Stomach (tissue), 9 donors: ENCODE data around the gene KCTD10. TPM values are rescaled to one million over a fixed set of nuclear protein-coding genes. Genes with fewer than 3 reads are reported as not detected.

Experiments
- DNase-seq, 2 donors: peaks; one replicate each; pipeline versions ENCODE4 v3.0.0 to v3.0.0-alpha.2; 2013 to 2019
- H3K27ac ChIP-seq, 5 donors: fragments of 200-600 bp in 4 of 5; sonication (generic) in 4 of 5; one replicate each; pipeline ENCODE4 v1.5.1; 2013 to 2019; ENCODE audit warnings: mild to moderate bottlenecking in 1 of 5, moderate library complexity in 1 of 5
- H3K27me3 ChIP-seq, 3 donors: fragments of 200-600 bp; sonication (generic); one replicate each; pipeline ENCODE4 v1.5.1; 2017 to 2019; ENCODE audit warnings: mixed run types in 1 of 3
- H3K36me3 ChIP-seq, 4 donors: fragments of 200-600 bp; sonication (generic); 1 replicate in 3 of 4; 2 replicates in 1 of 4; pipeline ENCODE4 v1.5.1; 2016 to 2019
- H3K4me1 ChIP-seq, 4 donors: fragments of 200-600 bp; sonication (generic); one replicate each; pipeline ENCODE4 v1.5.1; 2016 to 2019
- H3K4me3 ChIP-seq, 4 donors: fragments of 200-600 bp; sonication (generic) in 3 of 4; one replicate each; pipeline ENCODE4 v1.5.1; 2016 to 2019; ENCODE audit warnings: mild to moderate bottlenecking in 1 of 4
- H3K9me3 ChIP-seq, 4 donors: fragments of 200-600 bp; sonication (generic); one replicate each; pipeline ENCODE4 v1.5.1; 2016 to 2019
- CTCF ChIP-seq, 7 experiments: fragments of 450-650 bp in 4 of 7; fragments of 200-600 bp in 3 of 7; sonication (generic) in 3 of 7; IDR thresholded peaks; one replicate each; pipeline ENCODE4 v1.5.1; 2016 to 2019; ENCODE audit warnings: antibody characterized with exemption in 7 of 7, control low read depth in 2 of 7, mild to moderate bottlenecking in 1 of 7
- EP300 ChIP-seq: sonication (generic); formaldehyde crosslinking; IDR thresholded peaks from one replicate; pipeline ENCODE4 v1.6.1; 2017; ENCODE audit warnings: antibody characterized with exemption
- POLR2A ChIP-seq, 4 donors: fragments of 450-650 bp; IDR thresholded peaks; one replicate each; pipeline ENCODE4 v1.6.1; 2016; ENCODE audit warnings: antibody characterized with exemption in 4 of 4, control low read depth in 2 of 4, mild to moderate bottlenecking in 1 of 4, moderate library complexity in 1 of 4
- POLR2AphosphoS5 ChIP-seq, 3 donors: sonication (generic); formaldehyde crosslinking; IDR thresholded peaks; one replicate each; pipeline ENCODE4 v1.6.1; 2016; ENCODE audit warnings: antibody characterized with exemption in 3 of 3
- WGBS, 5 donors: extraction: QIAGEN DNeasy Blood & Tissue Kit in 3 of 5; methylation state at CpG; one replicate each; pipeline versions ENCODE4 v1.1.5 to v1.1.7; 2013 to 2018; 5-methylcytosine and 5-hydroxymethylcytosine counted together
- intact Hi-C: fragments of 100-400 bp; cut with DNase I; formaldehyde crosslinking; loops from one replicate; pipeline ENCODE4 v1.15.1; 2023; ENCODE audit warnings: low total_unique reads
- polyA plus RNA-seq, 3 donors: library from polyadenylated mRNA; stranded (reverse); fragments of 200-250 nt; gene quantifications; one replicate each; pipeline ENCODE4 v1.2.3, GENCODE V29; 2013
- total RNA-seq, 5 donors: library from RNA; depleted of rRNA; stranded (reverse); fragments of >200 nt; gene quantifications; one replicate each; pipeline versions ENCODE4 v1.1.0 to v1.2.3, GENCODE V29; 2014 to 2016
- donor health status: healthy with polysubstance abuse.
- donor health status: Bipolar disorder and iron deficiency.
- donor health status: healthy.

Gene KCTD10
- total and polyA plus RNA-seq, 8 donors: 12.1 to 156 (median 35.1) TPM

GRCh38 chr12:109449845-109450532 lies 27.1 kb downstream of the KCTD10 start:
- 76 to 87% (median 85%) methylated on average over 16 of the region's 16 CpGs for WGBS, 5 donors
- DNase-seq: no peak

GRCh38 chr12:109448707-109449390 lies 28.3 kb downstream of the KCTD10 start:
- TF ChIP-seq POLR2A (IDR thresholded peaks at IDR 0.05): no peak
- Histone ChIP-seq H3K9me3 (no peaks in the 10 kb centered on the region), H3K27ac (peak overlapping the region in 1 of 5 donors; percentile 1), H3K27me3 (no peaks in the 10 kb centered on the region), H3K4me1 (peaks cover 3 to 36% (median 7%) of the 10 kb centered on the region in 4 donors), H3K36me3 (peaks cover 25 to 96% (median 89%) of the 10 kb centered on the region in 4 donors), H3K4me3 (no peak overlapping the region)
- 83 to 87% (median 86%) methylated on average over 8 of the region's 8 CpGs for WGBS, 5 donors
- intact Hi-C loops: no loop called here
- no peak for DNase-seq

More at GRCh38 chr12:109449845-109450532, 27.1 kb downstream of the KCTD10 start:
- H3K4me1 ChIP-seq: peaks cover 3 to 36% (median 7%) of the 10 kb centered on the region in 4 donors
- peak overlapping the region in 2 of 5 donors; percentile 13 to 43 for H3K27ac ChIP-seq
- no peak overlapping the region for H3K4me3 ChIP-seq
- intact Hi-C loops: no loop called here
- H3K27me3 ChIP-seq: no peaks in the 10 kb centered on the region
- H3K9me3 ChIP-seq: no peaks in the 10 kb centered on the region
- TF ChIP-seq EP300 (no peak), POLR2AphosphoS5 (IDR thresholded peaks at IDR 0.05) (no peak), POLR2A (IDR thresholded peaks at IDR 0.05) (no peak), CTCF (IDR thresholded peaks at IDR 0.05) (no peak)
- H3K36me3 ChIP-seq: peaks cover 35 to 99% (median 95%) of the 10 kb centered on the region in 4 donors

GRCh38 chr12:109448272-109448671 lies 28.8 kb downstream of the KCTD10 start:
- H3K27me3 ChIP-seq: no peaks in the 10 kb centered on the region
- peaks cover 3 to 36% (median 7%) of the 10 kb centered on the region in 4 donors for H3K4me1 ChIP-seq
- TF ChIP-seq CTCF (IDR thresholded peaks at IDR 0.05): no peak
- TF ChIP-seq EP300: no peak
- TF ChIP-seq POLR2AphosphoS5 (IDR thresholded peaks at IDR 0.05): no peak
- TF ChIP-seq POLR2A (IDR thresholded peaks at IDR 0.05): no peak
- intact Hi-C loops: no loop called here
- H3K36me3 ChIP-seq: peaks cover 19 to 96% (median 83%) of the 10 kb centered on the region in 4 donors
- no peaks in the 10 kb centered on the region for H3K9me3 ChIP-seq
- H3K4me3 ChIP-seq: no peak overlapping the region
- H3K27ac ChIP-seq: no peak overlapping the region
- WGBS, 5 donors: 60 to 70% (median 67%) methylated on average over 5 of the region's 5 CpGs
- DNase-seq: no peak

GRCh38 chr12:109447482-109447881 lies 29.6 kb downstream of the KCTD10 start:
- intact Hi-C loops: no loop called here
- WGBS, 5 donors: 77 to 88% (median 83%) methylated on average over 9 of the region's 9 CpGs
- Histone ChIP-seq H3K9me3 (no peaks in the 10 kb centered on the region), H3K4me1 (peaks cover 3 to 34% (median 7%) of the 10 kb centered on the region in 4 donors), H3K36me3 (peaks cover 14 to 89% (median 76%) of the 10 kb centered on the region in 4 donors), H3K4me3 (no peak overlapping the region), H3K27me3 (no peaks in the 10 kb centered on the region), H3K27ac (no peak overlapping the region)
- no peak for DNase-seq
- TF ChIP-seq POLR2A (IDR thresholded peaks at IDR 0.05) (no peak), EP300 (no peak), CTCF (IDR thresholded peaks at IDR 0.05) (no peak), POLR2AphosphoS5 (IDR thresholded peaks at IDR 0.05) (no peak)
